Ovary (tissue), 9 donors: Measurements from ENCODE around the gene SEZ6L2. TPM values are rescaled to one million over a fixed set of nuclear protein-coding genes. Genes with fewer than 3 reads are reported as not detected.
"Not testable (repeated sequence)": the region's sequence is repeated elsewhere in the genome, so short reads cannot be mapped to it uniquely, and the experiment has no call there.

Experiments
- DNase-seq, 5 donors: peaks; one replicate each; pipeline ENCODE4 v3.0.0-alpha.2; 2019 to 2020
- H3K27ac ChIP-seq, 2 donors: fragments of 200-600 bp; one replicate each; pipeline versions ENCODE4 v1.5.1 to v1.8.0; 2019 to 2022
- H3K27me3 ChIP-seq: fragments of 200-600 bp; one replicate; pipeline ENCODE4 v1.8.0; 2022
- H3K36me3 ChIP-seq: fragments of 200-600 bp; sonication (generic); one replicate; pipeline ENCODE4 v1.5.1; 2019
- H3K4me1 ChIP-seq: one replicate; pipeline ENCODE4 v1.8.1; 2013; ENCODE audit warnings: mild to moderate bottlenecking, moderate library complexity; ENCODE audit not compliant: insufficient read depth
- H3K4me3 ChIP-seq: fragments of 200-600 bp; sonication (generic); one replicate; pipeline ENCODE4 v1.5.1; 2017
- H3K9me3 ChIP-seq, 2 donors: fragments of 200-600 bp in 1 of 2; sonication (generic) in 1 of 2; one replicate each; pipeline versions ENCODE4 v1.5.1 to v1.8.1; 2013 to 2019; ENCODE audit warnings: mild to moderate bottlenecking in 1 of 2, moderate library complexity in 1 of 2
- CTCF ChIP-seq, 3 donors: fragments of 450-650 bp in 2 of 3; fragments of 200-600 bp in 1 of 3; IDR thresholded peaks; one replicate each; pipeline versions ENCODE4 v1.5.1 to v1.8.0; 2016 to 2022; ENCODE audit warnings: antibody characterized with exemption in 3 of 3, mild to moderate bottlenecking in 1 of 3
- EP300 ChIP-seq: sonication (generic); formaldehyde crosslinking; IDR thresholded peaks from one replicate; pipeline ENCODE4 v1.6.1; 2017; ENCODE audit warnings: antibody characterized with exemption
- POLR2A ChIP-seq: fragments of 450-650 bp; IDR thresholded peaks from one replicate; pipeline ENCODE4 v1.6.1; 2017; ENCODE audit warnings: antibody characterized with exemption, mild to moderate bottlenecking, moderate library complexity
- WGBS, 3 donors: extraction: QIAGEN DNeasy Blood & Tissue Kit in 1 of 3; methylation state at CpG; one replicate each; pipeline versions ENCODE4 v1.1.5 to v1.1.7; 2013 to 2017; 5-methylcytosine and 5-hydroxymethylcytosine counted together
- intact Hi-C, 4 donors: fragments of 100-400 bp; cut with DNase I; formaldehyde crosslinking; loops; one replicate each; pipeline versions ENCODE4 v1.11.0 to v1.15.1; 2022 to 2023
- polyA plus RNA-seq, 2 donors: library from polyadenylated mRNA; stranded (reverse); fragments of 200-250 nt in 1 of 2; fragments of 350-450 nt in 1 of 2; fragmentation: Illumina TruSeq in 1 of 2; extraction: RNeasy Lipid Tissue Mini Kit (QIAGEN cat#74804) in 1 of 2; gene quantifications; one replicate each; pipeline ENCODE4 v1.2.3, GENCODE V29; 2013 to 2014
- total RNA-seq, 7 donors: library from RNA; depleted of rRNA in 2 of 7; stranded (reverse); fragments of >200 nt in 2 of 7; fragmentation: NEBNext Ultra II Directional in 3 of 7; extraction: Animal tissue kit (Norgen Biotek cat#: 25700) in 3 of 7; gene quantifications; one replicate each; pipeline versions ENCODE4 v1.1.0 to v1.2.4, GENCODE V29; 2016 to 2023
- donor health status: DM: no; HTN: no; CAD: no; lungs with moderate emphysema.
- donor health status: DM: no; HTN: no; CAD: no.
- donor health status: Bipolar disorder and iron deficiency.
- donor health status: DM: yes; HTN: yes; CAD: no.
- donor health status: DM: no; HTN: no; CAD: no.
- donor health status: DM: yes; HTN: yes; CAD: no.

The SEZ6L2 gene
- total and polyA plus RNA-seq, 9 donors, result 0.73 to 13.3 (median 3.1) TPM

GRCh38 chr16:29876217-29876593, 23.1 kb downstream of the SEZ6L2 start:
- H3K4me1 ChIP-seq, result no peaks in the 10 kb centered on the region
- H3K27ac ChIP-seq, result no peak overlapping the region
- WGBS, 3 donors, result 64 to 67% (median 65%) methylated on average over 18 of the region's 18 CpGs
- H3K27me3 ChIP-seq, result no peaks in the 10 kb centered on the region
- no peak for DNase-seq
- intact Hi-C loops, result no loop called here
- H3K9me3 ChIP-seq, result no peaks in the 10 kb centered on the region
- H3K36me3 ChIP-seq, result no peaks in the 10 kb centered on the region
- H3K4me3 ChIP-seq, result no peak overlapping the region
- no peak for TF ChIP-seq POLR2A
- no peak for TF ChIP-seq EP300
- no peak for TF ChIP-seq CTCF (IDR thresholded peaks at IDR 0.05)

- TF ChIP-seq EP300, result no peak
- TF ChIP-seq CTCF (IDR thresholded peaks at IDR 0.05), result no peak
- Histone ChIP-seq H3K4me3 (no peak overlapping the region), H3K27ac (no peak overlapping the region), H3K4me1 (no peaks in the 10 kb centered on the region), H3K9me3 (no peaks in the 10 kb centered on the region), H3K27me3 (no peaks in the 10 kb centered on the region), H3K36me3 (no peaks in the 10 kb centered on the region)
- 91 to 95% (median 92%) methylated on average over 6 of the region's 6 CpGs for whole genome bisulfite sequencing, 3 donors
- no peak for DNase-seq
- intact Hi-C loops, result no loop called here
Observed at GRCh38 chr16:29875206-29875605, 24.1 kb downstream of the SEZ6L2 start.

GRCh38 chr16:29873319-29873718, 26.0 kb downstream of the SEZ6L2 start:
- H3K27ac ChIP-seq, result no peak overlapping the region
- H3K9me3 ChIP-seq, result no peaks in the 10 kb centered on the region
- H3K4me3 ChIP-seq, result no peak overlapping the region
- no peak for DNase-seq
- no peaks in the 10 kb centered on the region for H3K4me1 ChIP-seq
- intact Hi-C loops, result loop anchor here in 1 of 4 donors (5.0 kb wide), 1 partner anchor 39 kb away; no protein-coding TSS in a partner anchor
- no peaks in the 10 kb centered on the region for H3K27me3 ChIP-seq
- no peak for TF ChIP-seq EP300
- H3K36me3 ChIP-seq, result no peaks in the 10 kb centered on the region
- 92 to 93% (median 92%) methylated on average over 23 to 26 of the region's 26 CpGs for WGBS, 3 donors

- TF ChIP-seq EP300, result no peak
- TF ChIP-seq POLR2A, result no peak
- TF ChIP-seq CTCF (IDR thresholded peaks at IDR 0.05), result no peak
- Histone ChIP-seq H3K4me1 (no peaks in the 10 kb centered on the region), H3K9me3 (no peaks in the 10 kb centered on the region), H3K4me3 (no peak overlapping the region), H3K27me3 (no peaks in the 10 kb centered on the region), H3K27ac (no peak overlapping the region), H3K36me3 (no peaks in the 10 kb centered on the region)
- no peak for DNase-seq
- WGBS, 3 donors, result 92 to 94% (median 93%) methylated on average over 16 of the region's 16 CpGs
- intact Hi-C loops, result loop anchor here in 1 of 4 donors (5.0 kb wide), 1 partner anchor 40 kb away; no protein-coding TSS in a partner anchor
Observed at GRCh38 chr16:29871822-29872546, 27.4 kb downstream of the SEZ6L2 start.

- DNase-seq, H3K4me1 ChIP-seq, H3K27me3 ChIP-seq, H3K4me3 ChIP-seq, H3K27ac ChIP-seq, H3K9me3 ChIP-seq, H3K36me3 ChIP-seq: not testable (repeated sequence)
- 86 to 88% (median 88%) methylated on average over 8 of the region's 8 CpGs for WGBS, 3 donors
- intact Hi-C loops, result loop anchor here in 1 of 4 donors (10.0 kb wide), 1 partner anchor 136 kb away; no protein-coding TSS in a partner anchor
Observed at GRCh38 chr16:29869067-29869466, 30.3 kb downstream of the SEZ6L2 start.
